B cell (primary cell): Measurements from ENCODE around the gene NINL.

Experiments used
- EZH2 ChIP-seq: IDR thresholded peaks from 2 replicates; pipeline ENCODE4 v1.6.1; 2012; ENCODE audit warnings: borderline replicate concordance, low read depth, mild to moderate bottlenecking, moderate library complexity, low read length; ENCODE audit not compliant: insufficient read depth, poor library complexity, severe bottlenecking
- TF ChIP-seq, protein P1 (sequence below): fragments of 200-600 bp; IDR thresholded peaks from one replicate; pipeline ENCODE4 v1.8.0; 2022; ENCODE audit warnings: antibody characterized with exemption, mild to moderate bottlenecking

- TF ChIP-seq, protein P1, sequence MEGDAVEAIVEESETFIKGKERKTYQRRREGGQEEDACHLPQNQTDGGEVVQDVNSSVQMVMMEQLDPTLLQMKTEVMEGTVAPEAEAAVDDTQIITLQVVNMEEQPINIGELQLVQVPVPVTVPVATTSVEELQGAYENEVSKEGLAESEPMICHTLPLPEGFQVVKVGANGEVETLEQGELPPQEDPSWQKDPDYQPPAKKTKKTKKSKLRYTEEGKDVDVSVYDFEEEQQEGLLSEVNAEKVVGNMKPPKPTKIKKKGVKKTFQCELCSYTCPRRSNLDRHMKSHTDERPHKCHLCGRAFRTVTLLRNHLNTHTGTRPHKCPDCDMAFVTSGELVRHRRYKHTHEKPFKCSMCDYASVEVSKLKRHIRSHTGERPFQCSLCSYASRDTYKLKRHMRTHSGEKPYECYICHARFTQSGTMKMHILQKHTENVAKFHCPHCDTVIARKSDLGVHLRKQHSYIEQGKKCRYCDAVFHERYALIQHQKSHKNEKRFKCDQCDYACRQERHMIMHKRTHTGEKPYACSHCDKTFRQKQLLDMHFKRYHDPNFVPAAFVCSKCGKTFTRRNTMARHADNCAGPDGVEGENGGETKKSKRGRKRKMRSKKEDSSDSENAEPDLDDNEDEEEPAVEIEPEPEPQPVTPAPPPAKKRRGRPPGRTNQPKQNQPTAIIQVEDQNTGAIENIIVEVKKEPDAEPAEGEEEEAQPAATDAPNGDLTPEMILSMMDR: no peak
- no peak for TF ChIP-seq EZH2
These were observed 1.5 kb upstream of the NINL start for GRCh38 chr20:25586877-25587276.
